HG02973 (cell line): ENCODE results near the gene ERP27.
A peak's percentile ranks its signal among the peaks of the same experiment; 100 is the strongest.

ENCODE experiments used
- ATAC-seq: cut with Tn5 transposase; IDR thresholded peaks from one replicate; pipeline ENCODE4 v1.9.1; 2021; ENCODE audit warnings: moderate library complexity; ENCODE audit not compliant: unreplicated experiment

Gene ERP27

GRCh38 chr12:14959916-14960496 is 21.7 kb upstream of the ERP27 start:
- ATAC-seq, result no peak

DNA sequence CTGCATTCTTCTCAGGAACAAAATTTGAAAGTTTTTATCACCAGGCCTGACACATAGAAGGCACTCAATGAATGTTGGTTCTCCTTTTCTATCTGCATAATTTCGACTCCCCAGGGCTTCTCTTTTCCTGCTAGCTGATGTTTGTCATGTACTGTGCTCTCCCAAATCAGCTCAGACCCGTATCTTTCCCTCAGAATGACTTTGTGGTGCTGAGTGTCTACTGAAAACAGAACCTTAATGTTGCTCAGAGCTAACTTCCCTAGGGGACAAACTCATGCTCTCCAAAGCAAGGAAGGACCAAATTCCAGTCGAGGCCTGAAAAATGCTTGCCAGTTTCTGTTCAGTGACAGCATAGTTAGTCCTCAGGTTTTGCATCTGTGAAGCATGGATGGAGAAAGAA is 21.1 kb upstream of the ERP27 start:
- ATAC-seq, result no peak

GRCh38 chr12:14959126-14959440 is 20.7 kb upstream of the ERP27 start:
- no peak for ATAC-seq

- no peak for ATAC-seq
Measured at GRCh38 chr12:14958361-14959125, 20.2 kb upstream of the ERP27 start.

DNA sequence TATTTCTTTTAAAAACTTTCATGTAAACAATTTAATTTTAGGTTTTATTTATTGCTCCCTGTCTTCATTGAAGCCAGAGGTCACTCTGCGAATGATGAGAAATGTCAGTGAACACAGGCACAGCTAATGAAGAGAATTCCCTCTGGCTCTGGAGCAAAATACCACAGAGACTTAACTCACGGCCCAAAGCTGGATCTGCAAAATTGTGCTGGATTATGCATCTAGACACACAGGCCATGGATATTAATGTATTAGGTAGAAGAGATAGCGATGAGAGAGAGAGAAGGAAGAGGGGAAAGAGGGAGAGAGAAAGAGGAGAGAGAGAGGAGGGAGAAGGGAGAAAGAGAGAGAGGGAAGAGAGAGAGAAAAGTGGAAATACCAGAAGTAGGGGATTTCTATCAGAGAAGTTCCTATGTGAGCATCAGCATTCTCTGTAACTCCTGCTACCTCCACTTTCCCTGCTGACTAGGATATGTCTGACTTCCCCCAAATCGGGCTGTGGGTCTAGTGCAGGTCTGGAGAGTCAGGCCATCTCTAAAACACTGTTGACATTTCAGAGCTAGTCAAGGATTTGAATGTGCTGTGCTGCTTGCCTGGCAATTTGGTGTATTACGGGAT is 19.3 kb upstream of the ERP27 start:
- no peak for ATAC-seq

GRCh38 chr12:14956905-14957304 is 18.6 kb upstream of the ERP27 start:
- ATAC-seq, result no peak

- ATAC-seq, result peak; percentile 12
Measured at GRCh38 chr12:14956024-14956891, 17.9 kb upstream of the ERP27 start.

- ATAC-seq, result no peak
Measured at GRCh38 chr12:14954269-14954668, 15.9 kb upstream of the ERP27 start.

DNA sequence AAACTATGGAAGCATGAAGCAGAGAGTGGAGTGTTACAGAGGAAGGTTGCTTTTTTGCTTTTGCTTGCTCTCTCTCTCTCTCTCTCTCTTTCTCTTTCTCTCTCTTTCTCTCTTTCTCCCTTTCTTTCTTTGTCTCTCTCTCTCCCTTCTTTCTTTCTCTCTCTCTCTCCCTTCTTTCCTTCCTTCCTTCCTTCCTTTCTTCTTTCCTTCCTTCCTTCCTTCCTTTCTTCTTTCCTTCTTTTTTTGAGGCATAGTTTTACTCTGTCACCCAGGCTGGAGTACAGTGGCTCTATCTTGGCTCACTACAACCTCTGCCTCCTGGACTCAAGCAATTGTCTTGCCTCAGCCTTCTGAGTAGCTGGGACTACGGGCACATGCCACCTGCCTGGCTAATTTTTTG is 15.4 kb upstream of the ERP27 start:
- no peak for ATAC-seq

DNA sequence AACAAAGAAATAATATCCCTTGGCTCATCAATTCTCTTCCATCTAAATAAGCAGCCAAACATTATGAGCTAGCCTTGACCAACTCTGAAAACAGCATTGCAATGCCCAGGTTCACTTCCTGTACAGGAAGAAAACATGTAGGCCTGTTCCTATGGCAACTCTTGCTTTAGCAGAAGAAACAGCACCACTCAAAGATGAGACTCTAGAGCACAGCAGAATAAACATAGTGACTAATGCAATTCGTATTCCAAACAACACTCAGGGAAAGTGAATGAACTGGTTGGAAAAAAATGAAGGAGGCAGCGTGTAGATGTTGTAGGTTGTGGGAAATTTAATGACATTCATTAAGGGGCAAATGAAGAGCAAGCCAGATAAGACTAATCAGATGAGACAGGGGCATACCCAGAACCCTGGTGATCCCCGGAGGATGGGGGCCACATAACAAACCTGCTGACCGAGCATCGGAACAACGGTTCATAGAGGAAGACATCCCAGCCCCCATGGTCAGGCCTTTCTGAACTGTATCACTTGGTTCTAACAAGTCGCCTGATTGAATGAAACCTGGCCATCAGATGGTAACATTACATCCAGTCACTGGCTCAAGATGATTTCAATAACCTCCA is 14.1 kb upstream of the ERP27 start:
- ATAC-seq, result peak; percentile 69

DNA sequence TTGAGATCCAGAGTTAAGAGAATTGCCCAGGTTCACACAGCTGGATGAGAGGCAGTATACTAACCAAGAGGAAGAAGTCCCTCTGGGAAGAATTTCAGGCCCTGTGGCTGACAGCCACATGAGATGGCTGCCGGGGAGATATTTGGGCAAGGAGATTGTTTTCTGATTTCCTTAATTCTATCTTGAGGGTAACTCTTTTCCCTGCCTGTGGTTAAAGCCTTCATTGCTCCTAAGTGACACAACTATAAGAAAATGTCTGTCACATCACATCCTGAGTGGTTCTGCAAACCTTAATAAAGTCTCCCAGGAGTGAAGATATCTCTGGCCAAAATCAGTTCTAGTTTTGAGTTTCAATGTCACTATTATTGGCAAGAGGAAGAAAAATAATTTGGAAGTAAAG is 13.5 kb upstream of the ERP27 start:
- no peak for ATAC-seq

GRCh38 chr12:14950982-14951746 is 12.8 kb upstream of the ERP27 start:
- ATAC-seq, result no peak

DNA sequence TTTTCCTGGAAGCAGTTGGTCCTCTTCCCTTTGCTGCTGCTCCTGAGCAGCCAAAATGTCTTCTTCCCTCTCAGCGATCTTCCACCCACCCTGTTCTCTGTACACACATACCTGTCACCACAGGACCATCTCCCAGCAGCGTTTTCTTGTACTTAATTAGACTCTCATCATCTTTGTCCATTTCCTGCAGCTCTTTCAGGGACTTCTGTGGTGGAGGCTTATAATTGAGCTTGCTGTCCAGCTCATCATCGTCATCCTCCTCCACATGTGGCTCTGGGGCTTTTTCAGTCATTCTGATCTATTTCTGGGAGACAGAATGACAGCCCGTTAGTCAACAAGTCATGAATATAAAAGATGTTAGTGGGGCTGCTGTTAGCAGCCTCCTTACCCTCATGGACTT is 12.1 kb upstream of the ERP27 start:
- no peak for ATAC-seq

DNA sequence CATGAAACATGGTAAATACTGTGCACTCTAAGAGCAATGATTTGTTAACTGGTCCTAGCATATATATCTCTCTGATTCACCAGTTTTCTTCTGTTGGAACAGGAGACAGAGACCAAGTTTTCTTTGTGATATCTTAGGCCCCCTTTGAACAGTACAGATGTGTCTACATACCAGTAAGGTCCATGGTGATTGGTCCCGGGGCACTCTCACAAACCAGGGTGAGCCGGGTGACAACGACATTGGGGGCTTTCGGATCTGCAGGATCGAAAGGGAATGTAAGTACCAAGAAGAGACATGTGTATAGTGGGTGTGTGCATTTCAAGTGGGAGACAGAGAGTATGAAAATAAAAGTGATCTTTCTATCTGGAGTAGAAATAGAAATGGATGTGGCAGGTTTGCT is 11.3 kb upstream of the ERP27 start:
- ATAC-seq, result no peak

GRCh38 chr12:14948672-14949071 is 10.3 kb upstream of the ERP27 start:
- peak; percentile 85 for ATAC-seq

DNA sequence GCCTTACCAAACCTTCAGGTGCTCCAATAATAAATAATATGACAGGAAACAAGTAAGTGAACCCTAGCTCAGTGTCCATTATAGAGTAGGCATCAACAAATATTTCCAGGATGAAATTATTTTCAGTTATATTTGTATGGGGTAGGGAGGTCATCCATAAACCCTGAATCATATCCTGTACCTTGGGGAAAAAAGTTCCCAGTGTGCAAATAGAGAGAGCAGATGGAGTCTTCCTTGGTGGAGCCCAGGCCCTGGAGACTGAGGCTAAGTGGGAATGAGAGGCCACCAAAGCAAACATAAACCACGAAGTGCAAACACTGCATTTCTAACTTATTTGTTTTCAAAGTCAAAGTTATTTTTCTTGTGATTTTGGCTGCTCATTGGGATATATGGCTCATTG is 8.5 kb upstream of the ERP27 start:
- no peak for ATAC-seq

- ATAC-seq, result no peak
Measured at GRCh38 chr12:14946162-14946561, 7.8 kb upstream of the ERP27 start.

DNA sequence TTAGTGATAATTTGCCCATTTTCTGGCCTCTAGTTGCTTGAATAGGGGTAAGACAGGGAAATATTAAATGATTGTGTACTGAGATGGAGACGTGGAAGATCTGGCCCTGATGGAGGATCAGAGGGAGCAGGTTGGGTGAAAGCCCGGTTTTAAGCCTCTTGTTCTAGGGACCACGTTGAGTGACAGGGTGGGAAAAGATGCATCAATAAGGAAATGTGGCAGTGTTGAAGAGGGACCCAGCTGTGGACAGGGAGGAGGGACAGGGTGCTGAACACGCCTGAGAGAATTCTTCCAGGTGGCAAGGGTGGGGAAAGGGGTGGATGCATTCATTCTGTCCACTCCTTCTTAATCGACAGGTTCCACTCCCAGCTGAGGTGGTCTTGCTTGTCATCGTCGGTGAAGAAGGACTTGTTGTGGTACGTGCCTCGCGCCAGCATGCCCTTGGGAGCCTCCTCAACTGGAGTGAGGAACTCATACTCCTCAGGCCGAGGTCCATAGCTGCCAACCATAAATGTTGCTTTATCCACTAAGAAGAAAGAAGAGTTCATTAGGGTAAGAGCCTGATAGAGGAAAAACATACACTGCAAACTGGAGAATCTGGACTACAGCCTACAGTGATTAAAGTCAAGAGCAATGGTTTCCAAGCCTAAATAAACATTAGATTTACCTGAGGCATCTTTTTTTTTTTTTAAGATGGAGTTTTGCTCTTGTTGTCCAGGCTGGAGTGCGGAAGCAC is 4.0 kb upstream of the ERP27 start:
- ATAC-seq, result no peak

GRCh38 chr12:14941369-14941768 is 3.0 kb upstream of the ERP27 start:
- ATAC-seq, result no peak

- no peak for ATAC-seq
Measured at GRCh38 chr12:14937689-14938088, 648 bp downstream of the ERP27 start.
